Measurements from ENCODE around the gene CSMD2.

GRCh38 chr1:33721301-33721815, 443.7 kb downstream of the CSMD2 start:
- TF ChIP-seq EP300 (IDR thresholded peaks at IDR 0.05), result no peak
- TF ChIP-seq CTCF (IDR thresholded peaks at IDR 0.05), result no peak
- TF ChIP-seq POLR2AphosphoS5 (IDR thresholded peaks at IDR 0.05), result no peak

All from upper lobe of left lung (tissue), 4 donors.